ENCODE measurements around the gene SSX7. TPM values are rescaled to one million over a fixed set of nuclear protein-coding genes. Genes with fewer than 3 reads are reported as not detected.
"Not testable (repeated sequence)": the region's sequence is repeated elsewhere in the genome, so short reads cannot be mapped to it uniquely, and the experiment has no call there.

SSX7 gene
- polyA plus RNA-seq (not detected in 3 replicates), polyA minus RNA-seq (not detected in 3 replicates)
- polyA plus RNA-seq (2011; ENCODE audit: low read depth) = not detected
- polyA plus RNA-seq (2011; cell fraction: cytosol; rRNA removed) = not detected in 2 replicates
- not detected in 2 replicates for polyA plus RNA-seq (2011; cell fraction: nucleus; rRNA removed)
- polyA plus RNA-seq (2012; ENCODE audit: low replicate concordance) = not detected in 2 replicates
- not detected for polyA minus RNA-seq (2011; cell fraction: cytosol; rRNA and poly(A)+ RNA removed)
- polyA minus RNA-seq (2011; cell fraction: nucleus; rRNA and poly(A)+ RNA removed) = not detected in 2 replicates

- H3K79me2 ChIP-seq (ENCODE audit: control insufficient read depth, insufficient read depth, low read length) = not testable (repeated sequence)
Observed at GRCh38 chrX:52654800-52655199, at the start of gene SSX7. Gene SSX7, minus strand, starts transcription at chrX:52654900. Its CDS starts 1,428 bp downstream, at chrX:52653472.

GRCh38 chrX:52692034-52692433, 37.3 kb upstream of the SSX7 start:
- H3K79me2 ChIP-seq (ENCODE audit: control insufficient read depth, insufficient read depth, low read length); H3K4me2 ChIP-seq (ENCODE audit: control insufficient read depth, extremely low read depth, insufficient read depth, low read depth, low read length); H3K36me3 ChIP-seq (ENCODE audit: control insufficient read depth in 2 of 2, extremely low read depth in 1 of 2, insufficient read depth in 2 of 2, low read length in 2 of 2); H3K27me3 ChIP-seq (ENCODE audit: control insufficient read depth, extremely low read depth, insufficient read depth, low read length); H3K27ac ChIP-seq (ENCODE audit: control insufficient read depth, insufficient read depth, low read length); H3K9me3 ChIP-seq (ENCODE audit: control insufficient read depth, low read depth, low read length); H3K9me1 ChIP-seq (ENCODE audit: control insufficient read depth, extremely low read depth, insufficient read depth, low read length); dilution Hi-C loops (cut with MboI; ENCODE audit: extremely low pct_ligation_motif_present, low sequenced_read_pairs); H3K9ac ChIP-seq (ENCODE audit: control insufficient read depth, extremely low read depth, insufficient read depth, low read length); H2AFZ ChIP-seq (ENCODE audit: control insufficient read depth, low read length); FAIRE-seq; DNase-seq (ENCODE audit: low read depth, low spot score); H3K4me1 ChIP-seq (ENCODE audit: control insufficient read depth, extremely low read depth, insufficient read depth, low read length); H3K4me3 ChIP-seq (ENCODE audit: control insufficient read depth in 2 of 3, extremely low read depth in 1 of 3, insufficient read depth in 2 of 3, low read depth in 1 of 3, low read length in 3 of 3); H4K20me1 ChIP-seq (ENCODE audit: control insufficient read depth, extremely low read depth, insufficient read depth, low read length): not testable (repeated sequence)

More at GRCh38 chrX:52654800-52655199, at the start of gene SSX7:
- H3K36me3 ChIP-seq (ENCODE audit: control insufficient read depth in 2 of 2, extremely low read depth in 1 of 2, insufficient read depth in 2 of 2, low read length in 2 of 2); DNase-seq (ENCODE audit: low read depth, low spot score); H4K20me1 ChIP-seq (ENCODE audit: control insufficient read depth, extremely low read depth, insufficient read depth, low read length); H3K9me3 ChIP-seq (ENCODE audit: control insufficient read depth, low read depth, low read length); H3K27me3 ChIP-seq (ENCODE audit: control insufficient read depth, extremely low read depth, insufficient read depth, low read length); H3K4me1 ChIP-seq (ENCODE audit: control insufficient read depth, extremely low read depth, insufficient read depth, low read length); FAIRE-seq; dilution Hi-C loops (cut with MboI; ENCODE audit: extremely low pct_ligation_motif_present, low sequenced_read_pairs); H3K27ac ChIP-seq (ENCODE audit: control insufficient read depth, insufficient read depth, low read length); H3K4me3 ChIP-seq (ENCODE audit: control insufficient read depth in 2 of 3, extremely low read depth in 1 of 3, insufficient read depth in 2 of 3, low read depth in 1 of 3, low read length in 3 of 3); H3K4me2 ChIP-seq (ENCODE audit: control insufficient read depth, extremely low read depth, insufficient read depth, low read depth, low read length); H3K9ac ChIP-seq (ENCODE audit: control insufficient read depth, extremely low read depth, insufficient read depth, low read length); H2AFZ ChIP-seq (ENCODE audit: control insufficient read depth, low read length); H3K9me1 ChIP-seq (ENCODE audit: control insufficient read depth, extremely low read depth, insufficient read depth, low read length): not testable (repeated sequence)

GRCh38 chrX:52662218-52662617, 7.5 kb upstream of the SSX7 start:
- H3K4me2 ChIP-seq (ENCODE audit: control insufficient read depth, extremely low read depth, insufficient read depth, low read depth, low read length); H3K4me3 ChIP-seq (ENCODE audit: control insufficient read depth in 2 of 3, extremely low read depth in 1 of 3, insufficient read depth in 2 of 3, low read depth in 1 of 3, low read length in 3 of 3); DNase-seq (ENCODE audit: low read depth, low spot score); H3K79me2 ChIP-seq (ENCODE audit: control insufficient read depth, insufficient read depth, low read length); H3K4me1 ChIP-seq (ENCODE audit: control insufficient read depth, extremely low read depth, insufficient read depth, low read length); H3K9me1 ChIP-seq (ENCODE audit: control insufficient read depth, extremely low read depth, insufficient read depth, low read length); H3K27me3 ChIP-seq (ENCODE audit: control insufficient read depth, extremely low read depth, insufficient read depth, low read length); H3K9ac ChIP-seq (ENCODE audit: control insufficient read depth, extremely low read depth, insufficient read depth, low read length); H3K27ac ChIP-seq (ENCODE audit: control insufficient read depth, insufficient read depth, low read length); dilution Hi-C loops (cut with MboI; ENCODE audit: extremely low pct_ligation_motif_present, low sequenced_read_pairs); H4K20me1 ChIP-seq (ENCODE audit: control insufficient read depth, extremely low read depth, insufficient read depth, low read length); H3K9me3 ChIP-seq (ENCODE audit: control insufficient read depth, low read depth, low read length); H2AFZ ChIP-seq (ENCODE audit: control insufficient read depth, low read length); FAIRE-seq; H3K36me3 ChIP-seq (ENCODE audit: control insufficient read depth in 2 of 2, extremely low read depth in 1 of 2, insufficient read depth in 2 of 2, low read length in 2 of 2): not testable (repeated sequence)

GRCh38 chrX:52655475-52655874, 775 bp upstream of the SSX7 start:
- H3K9ac ChIP-seq (ENCODE audit: control insufficient read depth, extremely low read depth, insufficient read depth, low read length); H3K4me2 ChIP-seq (ENCODE audit: control insufficient read depth, extremely low read depth, insufficient read depth, low read depth, low read length); H3K9me3 ChIP-seq (ENCODE audit: control insufficient read depth, low read depth, low read length); H3K4me3 ChIP-seq (ENCODE audit: control insufficient read depth in 2 of 3, extremely low read depth in 1 of 3, insufficient read depth in 2 of 3, low read depth in 1 of 3, low read length in 3 of 3); H3K4me1 ChIP-seq (ENCODE audit: control insufficient read depth, extremely low read depth, insufficient read depth, low read length); FAIRE-seq; H4K20me1 ChIP-seq (ENCODE audit: control insufficient read depth, extremely low read depth, insufficient read depth, low read length); H3K27me3 ChIP-seq (ENCODE audit: control insufficient read depth, extremely low read depth, insufficient read depth, low read length); DNase-seq (ENCODE audit: low read depth, low spot score); H3K36me3 ChIP-seq (ENCODE audit: control insufficient read depth in 2 of 2, extremely low read depth in 1 of 2, insufficient read depth in 2 of 2, low read length in 2 of 2); H3K27ac ChIP-seq (ENCODE audit: control insufficient read depth, insufficient read depth, low read length); dilution Hi-C loops (cut with MboI; ENCODE audit: extremely low pct_ligation_motif_present, low sequenced_read_pairs); H2AFZ ChIP-seq (ENCODE audit: control insufficient read depth, low read length); H3K79me2 ChIP-seq (ENCODE audit: control insufficient read depth, insufficient read depth, low read length); H3K9me1 ChIP-seq (ENCODE audit: control insufficient read depth, extremely low read depth, insufficient read depth, low read length): not testable (repeated sequence)

GRCh38 chrX:52650676-52651075, 4.0 kb downstream of the SSX7 start:
- FAIRE-seq; dilution Hi-C loops (cut with MboI; ENCODE audit: extremely low pct_ligation_motif_present, low sequenced_read_pairs); H2AFZ ChIP-seq (ENCODE audit: control insufficient read depth, low read length); H3K9ac ChIP-seq (ENCODE audit: control insufficient read depth, extremely low read depth, insufficient read depth, low read length); H3K27ac ChIP-seq (ENCODE audit: control insufficient read depth, insufficient read depth, low read length); H3K4me1 ChIP-seq (ENCODE audit: control insufficient read depth, extremely low read depth, insufficient read depth, low read length); H3K9me1 ChIP-seq (ENCODE audit: control insufficient read depth, extremely low read depth, insufficient read depth, low read length); H3K4me2 ChIP-seq (ENCODE audit: control insufficient read depth, extremely low read depth, insufficient read depth, low read depth, low read length); DNase-seq (ENCODE audit: low read depth, low spot score); H3K36me3 ChIP-seq (ENCODE audit: control insufficient read depth in 2 of 2, extremely low read depth in 1 of 2, insufficient read depth in 2 of 2, low read length in 2 of 2); H3K79me2 ChIP-seq (ENCODE audit: control insufficient read depth, insufficient read depth, low read length); H3K4me3 ChIP-seq (ENCODE audit: control insufficient read depth in 2 of 3, extremely low read depth in 1 of 3, insufficient read depth in 2 of 3, low read depth in 1 of 3, low read length in 3 of 3); H4K20me1 ChIP-seq (ENCODE audit: control insufficient read depth, extremely low read depth, insufficient read depth, low read length); H3K27me3 ChIP-seq (ENCODE audit: control insufficient read depth, extremely low read depth, insufficient read depth, low read length); H3K9me3 ChIP-seq (ENCODE audit: control insufficient read depth, low read depth, low read length): not testable (repeated sequence)
